IMR-90 (cell line): ENCODE measurements around the gene BATF2. TPM values are rescaled to one million over a fixed set of nuclear protein-coding genes. Genes with fewer than 3 reads are reported as not detected.

ENCODE experiments used
- ATAC-seq: fragments of 200-7000 bp; cut with Tn5 transposase; 2 replicates; pipeline ENCODE4 v1.9.1; 2020; ENCODE audit warnings: low read depth, mild to moderate bottlenecking, moderate library complexity
- BruUV-seq: library from RNA; stranded (reverse); fragments of 400-500 nt; replicated peaks from 2 replicates; lab custom pipeline; 2021; lab: Mats Ljungman, UMichigan
- CTCF ChIA-PET: fragments of 300-600 bp; formaldehyde crosslinking; extraction: SDS; loops from one replicate; lab custom pipeline; 2021; ENCODE audit warnings: antibody characterized with exemption; lab: Yijun Ruan, JAX
- POLR2A ChIA-PET: fragments of 300-600 bp; sonication (Branson Sonifier 250); formaldehyde crosslinking; loops from one replicate; lab custom pipeline; 2022; ENCODE audit warnings: antibody characterized with exemption; ENCODE audit not compliant: unreplicated experiment; lab: Charles Lee
- DNase-seq: peaks from one replicate; pipeline ENCODE4 v3.0.0; 2013
- H2AFZ ChIP-seq: replicated peaks from 2 replicates; pipeline ENCODE3; 2013; ENCODE audit warnings: low read length, mild to moderate bottlenecking; ENCODE audit not compliant: poor library complexity
- H2AK5ac ChIP-seq: 2 replicates; pipeline ENCODE4 v1.6.1; 2013; ENCODE audit warnings: low read depth, low read length, inconsistent platforms
- H2AK9ac ChIP-seq: replicated peaks from 2 replicates; pipeline ENCODE3; 2013; ENCODE audit warnings: mild to moderate bottlenecking, low read depth, low read length, moderate library complexity; ENCODE audit not compliant: poor library complexity
- H2BK120ac ChIP-seq: 2 replicates; pipeline ENCODE4 v1.6.1; 2013; ENCODE audit warnings: low read depth, low read length, inconsistent platforms
- H2BK15ac ChIP-seq: 3 replicates; pipeline ENCODE4 v1.6.1; 2013; ENCODE audit warnings: low read depth, low read length, inconsistent platforms
- H2BK20ac ChIP-seq: 2 replicates; pipeline ENCODE4 v1.6.1; 2013; ENCODE audit warnings: low read depth, mild to moderate bottlenecking, inconsistent platforms, low read length, moderate library complexity
- H2BK5ac ChIP-seq: 2 replicates; pipeline ENCODE4 v1.6.1; 2013; ENCODE audit warnings: mild to moderate bottlenecking, low read depth, low read length, inconsistent platforms; ENCODE audit not compliant: poor library complexity, severe bottlenecking
- H3K14ac ChIP-seq: replicated peaks from 2 replicates; pipeline ENCODE4 v1.6.1; 2013; ENCODE audit warnings: low read depth, low read length, inconsistent platforms
- H3K18ac ChIP-seq: 2 replicates; pipeline ENCODE4 v1.6.1; 2013; ENCODE audit warnings: low read depth, low read length, control low read depth
- H3K23ac ChIP-seq: 2 replicates; pipeline ENCODE4 v1.6.1; 2013; ENCODE audit warnings: low read depth, low read length, inconsistent platforms
- H3K27ac ChIP-seq: 2 replicates; pipeline ENCODE4 v1.5.1; 2013; ENCODE audit warnings: mild to moderate bottlenecking, control low read depth, low read length; ENCODE audit not compliant: insufficient read depth
- H3K27me3 ChIP-seq: 2 replicates; pipeline ENCODE4 v1.6.1; 2013; ENCODE audit warnings: low read length; ENCODE audit not compliant: control insufficient read depth, insufficient read depth
- H3K36me3 ChIP-seq: 2 replicates; pipeline ENCODE4 v1.6.1; 2013; ENCODE audit warnings: low read length, mixed read lengths; ENCODE audit not compliant: control insufficient read depth, insufficient read depth
- H3K4ac ChIP-seq: 2 replicates; pipeline ENCODE4 v1.6.1; 2013; ENCODE audit warnings: low read depth, low read length, inconsistent platforms
- H3K4me1 ChIP-seq: 2 replicates; pipeline ENCODE4 v1.6.1; 2013; ENCODE audit warnings: low read length, mixed read lengths; ENCODE audit not compliant: control insufficient read depth, insufficient read depth
- H3K4me2 ChIP-seq: 2 replicates; pipeline ENCODE4 v1.6.1; 2013; ENCODE audit warnings: low read depth, mild to moderate bottlenecking, control low read depth, low read length, moderate library complexity
- H3K4me3 ChIP-seq: 2 replicates; pipeline ENCODE4 v1.5.1; 2013; ENCODE audit warnings: low read depth, mild to moderate bottlenecking, control low read depth, low read length, moderate library complexity; ENCODE audit not compliant: insufficient read depth
- H3K56ac ChIP-seq: 2 replicates; pipeline ENCODE4 v1.6.1; 2013; ENCODE audit warnings: low read length, inconsistent platforms; ENCODE audit not compliant: insufficient read depth; ENCODE audit errors: extremely low read depth
- H3K79me1 ChIP-seq, 2 experiments: 2 replicates each; pipeline ENCODE4 v1.6.1; 2013; ENCODE audit warnings: low read length in 2 of 2, inconsistent platforms in 1 of 2, low read depth in 1 of 2
- H3K9ac ChIP-seq: 2 replicates; pipeline ENCODE4 v1.6.1; 2013; ENCODE audit warnings: low read depth, low read length, control low read depth
- H3K9me1 ChIP-seq: 2 replicates; pipeline ENCODE4 v1.6.1; 2013; ENCODE audit warnings: low read length, inconsistent platforms; ENCODE audit not compliant: insufficient read depth
- H3K9me3 ChIP-seq: 2 replicates; pipeline ENCODE4 v1.6.1; 2013; ENCODE audit warnings: low read length; ENCODE audit not compliant: control insufficient read depth, insufficient read depth
- H4K20me1 ChIP-seq: 2 replicates; pipeline ENCODE4 v1.6.1; 2013; ENCODE audit warnings: low read length, inconsistent platforms; ENCODE audit not compliant: insufficient read depth
- H4K5ac ChIP-seq: 2 replicates; pipeline ENCODE4 v1.6.1; 2013; ENCODE audit warnings: mild to moderate bottlenecking, low read depth, low read length, control low read depth
- H4K8ac ChIP-seq, 2 experiments: 2 replicates each; pipeline ENCODE4 v1.6.1; 2013; ENCODE audit warnings: low read depth in 2 of 2, low read length in 2 of 2, control low read depth in 1 of 2, inconsistent platforms in 1 of 2
- H4K91ac ChIP-seq: 2 replicates; pipeline ENCODE4 v1.6.1; 2013; ENCODE audit warnings: low read depth, low read length, inconsistent platforms; ENCODE audit not compliant: insufficient read depth
- CEBPB ChIP-seq: IDR thresholded peaks from 2 replicates; pipeline ENCODE4 v1.6.1; 2012; ENCODE audit warnings: low read depth, low read length, improper control_type of control experiment
- ELK1 ChIP-seq: fragments of 150-350 bp; IDR thresholded peaks from 2 replicates; pipeline ENCODE4 v1.6.1; 2016; ENCODE audit warnings: low read depth, mild to moderate bottlenecking, low read length, moderate library complexity, borderline replicate concordance
- FOS ChIP-seq: fragments of 150-350 bp; IDR thresholded peaks from 2 replicates; pipeline ENCODE4 v1.6.1; 2016; ENCODE audit warnings: low read depth, low read length
- MAZ ChIP-seq: IDR thresholded peaks from 2 replicates; pipeline ENCODE4 v1.6.1; 2012; ENCODE audit warnings: low read depth, mild to moderate bottlenecking, low read length, improper control_type of control experiment, moderate library complexity, borderline replicate concordance
- NFE2L2 ChIP-seq: fragments of 150-350 bp; IDR thresholded peaks from 2 replicates; pipeline ENCODE4 v1.6.1; 2016; ENCODE audit warnings: low read depth, mild to moderate bottlenecking, low read length
- POLR2A ChIP-seq: IDR thresholded peaks from 2 replicates; pipeline ENCODE4 v1.6.1; 2012; ENCODE audit warnings: mild to moderate bottlenecking, low read depth, low read length
- RFX5 ChIP-seq: IDR thresholded peaks from 2 replicates; pipeline ENCODE4 v1.8.0; 2012; ENCODE audit warnings: low read depth, mild to moderate bottlenecking, low read length, moderate library complexity
- SMC3 ChIP-seq: fragments of 150-350 bp; IDR thresholded peaks from 2 replicates; pipeline ENCODE4 v1.6.1; 2016; ENCODE audit warnings: low read depth, mild to moderate bottlenecking, antibody characterized with exemption, low read length, moderate library complexity
- WGBS, 2 experiments: methylation state at CpG; one replicate each; pipeline versions ENCODE4 v1.1.5 to v1.1.7; 2013; ENCODE audit warnings: missing lambda C conversion rate in 2 of 2; ENCODE audit not compliant: insufficient read length in 1 of 2; ENCODE audit errors: extremely low coverage in 2 of 2; 5-methylcytosine and 5-hydroxymethylcytosine counted together
- dilution Hi-C: fragments of 300-500 bp; cut with HindIII; formaldehyde crosslinking; loops from one replicate; pipeline ENCODE4 v1.14.3; 2018; ENCODE audit warnings: low sequenced_read_pairs; ENCODE audit not compliant: unreplicated experiment
- in situ Hi-C: fragments of 300-500 bp; cut with MboI; formaldehyde crosslinking; loops from 3 replicates; pipeline ENCODE4 v1.14.3; 2019; ENCODE audit warnings: low sequenced_read_pairs, inconsistent platforms, mixed read lengths
- intact Hi-C: fragments of 100-400 bp; cut with micrococcal nuclease; formaldehyde crosslinking; loops from 2 replicates; pipeline ENCODE4 v1.10.0; 2022
- polyA plus RNA-seq, 3 experiments: library from polyadenylated mRNA; depleted of rRNA; stranded (reverse); fragments of >200 nt; gene quantifications; 2 replicates each; pipeline ENCODE4 v1.2.3, GENCODE V29; 2012; ENCODE audit warnings: low replicate concordance in 1 of 3
- total RNA-seq: library from RNA; depleted of rRNA; stranded (reverse); fragments of >200 nt; gene quantifications from 2 replicates; pipeline ENCODE4 v1.2.3, GENCODE V29; 2012
- TF ChIP-seq, protein P1 (sequence below): conservative IDR thresholded peaks from 2 replicates; pipeline ENCODE4 v1.5.1; 2012; ENCODE audit warnings: mild to moderate bottlenecking, low read depth, low read length, improper control_type of control experiment

Gene BATF2
- total and polyA plus RNA-seq, 2 of the 4 experiments (the other 2 are of a cell fraction): 0.36 to 1.2 TPM

DNA sequence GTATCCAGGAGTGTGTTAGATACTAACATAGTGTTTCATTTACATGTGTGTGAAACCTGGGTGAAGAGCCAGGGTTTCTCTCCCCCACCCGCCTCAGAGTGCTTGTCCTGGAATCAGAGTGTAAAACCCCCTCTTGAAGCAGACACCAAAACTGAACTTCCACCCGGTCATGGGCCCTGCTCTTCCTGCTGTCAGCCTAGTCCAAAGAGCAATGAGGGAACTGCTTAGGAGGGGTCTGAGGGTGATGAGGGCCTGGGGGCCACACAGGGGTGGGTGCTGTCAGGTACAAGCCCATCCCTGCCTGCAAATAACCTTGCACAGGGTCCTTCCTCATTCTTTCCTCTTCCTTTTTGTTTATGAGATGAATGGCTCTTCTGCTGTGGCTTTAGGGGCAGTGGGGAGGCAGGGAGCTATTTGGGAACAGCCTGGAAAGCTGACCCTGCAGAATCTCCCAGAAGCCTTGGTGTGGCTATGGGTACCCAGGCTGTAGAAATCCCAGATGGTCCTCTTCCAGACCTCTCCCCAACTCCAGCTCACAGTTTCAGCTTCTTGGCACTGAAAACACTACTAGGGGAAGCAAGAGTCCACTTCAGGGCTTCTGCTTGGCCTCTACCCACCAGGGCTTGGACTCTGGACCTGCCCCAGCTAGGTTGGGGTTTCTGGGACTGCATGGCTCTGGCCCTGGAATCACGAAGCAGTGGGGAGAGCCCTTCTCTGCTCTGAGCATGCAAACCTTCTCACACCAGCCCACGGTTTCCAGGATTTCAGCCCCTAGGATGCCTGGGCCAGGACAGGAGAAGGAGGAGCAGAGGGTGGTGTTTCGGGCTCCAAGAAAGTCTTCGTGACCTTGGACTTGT lies 8.5 kb downstream of the BATF2 start:
- DNase-seq: no peak
- no TSS peak for BruUV-seq
- Histone ChIP-seq H3K23ac (no peak overlapping the region; the same call in 1 of the 2 replicates), H2BK20ac (no peak overlapping the region), H3K56ac (no peak overlapping the region), H3K18ac (no peak overlapping the region), H4K8ac (no peak overlapping the region), H3K14ac (no peak overlapping the region), H4K20me1 (no peaks in the 10 kb centered on the region), H3K9me1 (no peaks in the 10 kb centered on the region), H2BK15ac (no peak overlapping the region), H3K9me3 (no peaks in the 10 kb centered on the region), H2AFZ (no peak overlapping the region), H3K27ac (no peak overlapping the region), H3K79me1 (no peaks in the 10 kb centered on the region), H4K91ac (no peak overlapping the region), H3K9ac (no peak overlapping the region), H2AK9ac (no peak overlapping the region), H2BK120ac (no peak overlapping the region), H2AK5ac (no peak overlapping the region), H3K27me3 (no peaks in the 10 kb centered on the region; the same call in 1 of the 2 replicates), H3K4me1 (no peaks in the 10 kb centered on the region), H2BK5ac (no peak overlapping the region), H3K4ac (no peak overlapping the region), H3K36me3 (no peaks in the 10 kb centered on the region), H4K5ac (no peak overlapping the region), H3K4me3 (no peak overlapping the region), H3K4me2 (no peak overlapping the region)
- 100% methylated on average over 1 of the region's 6 CpGs; no CpG with 5 or more reads in 1 of the 2 experiments for WGBS, 2 experiments
- TF ChIP-seq, protein P1, sequence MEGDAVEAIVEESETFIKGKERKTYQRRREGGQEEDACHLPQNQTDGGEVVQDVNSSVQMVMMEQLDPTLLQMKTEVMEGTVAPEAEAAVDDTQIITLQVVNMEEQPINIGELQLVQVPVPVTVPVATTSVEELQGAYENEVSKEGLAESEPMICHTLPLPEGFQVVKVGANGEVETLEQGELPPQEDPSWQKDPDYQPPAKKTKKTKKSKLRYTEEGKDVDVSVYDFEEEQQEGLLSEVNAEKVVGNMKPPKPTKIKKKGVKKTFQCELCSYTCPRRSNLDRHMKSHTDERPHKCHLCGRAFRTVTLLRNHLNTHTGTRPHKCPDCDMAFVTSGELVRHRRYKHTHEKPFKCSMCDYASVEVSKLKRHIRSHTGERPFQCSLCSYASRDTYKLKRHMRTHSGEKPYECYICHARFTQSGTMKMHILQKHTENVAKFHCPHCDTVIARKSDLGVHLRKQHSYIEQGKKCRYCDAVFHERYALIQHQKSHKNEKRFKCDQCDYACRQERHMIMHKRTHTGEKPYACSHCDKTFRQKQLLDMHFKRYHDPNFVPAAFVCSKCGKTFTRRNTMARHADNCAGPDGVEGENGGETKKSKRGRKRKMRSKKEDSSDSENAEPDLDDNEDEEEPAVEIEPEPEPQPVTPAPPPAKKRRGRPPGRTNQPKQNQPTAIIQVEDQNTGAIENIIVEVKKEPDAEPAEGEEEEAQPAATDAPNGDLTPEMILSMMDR: no peak
- TF ChIP-seq POLR2A: no peak
- no peak for TF ChIP-seq MAZ
- TF ChIP-seq NFE2L2: no peak
- TF ChIP-seq ELK1: no peak
- TF ChIP-seq SMC3: no peak
- TF ChIP-seq CEBPB: no peak
- TF ChIP-seq FOS: no peak
- no peak for TF ChIP-seq RFX5
- ATAC-seq: no peak
- intact Hi-C loops (loop anchor here (5.0 kb wide), 1 partner anchor 41 kb away; no protein-coding TSS in a partner anchor), in situ Hi-C loops (no loop called here), dilution Hi-C loops (no loop called here)
- POLR2A ChIA-PET: no interaction called here
- CTCF ChIA-PET: no interaction called here
